Naive thymus-derived CD4-positive, alpha-beta T cell (primary cell): ENCODE data around the gene CDH23. TPM values are rescaled to one million over a fixed set of nuclear protein-coding genes. Genes with fewer than 3 reads are reported as not detected.
A peak's percentile ranks its signal among the peaks of the same experiment; 100 is the strongest.

ENCODE experiments used
- ATAC-seq: fragments of 150-1000 bp; cut with Tn5 transposase; 2 replicates; pipeline ENCODE4 v1.10.0; 2021; ENCODE audit warnings: mild to moderate bottlenecking, moderate library complexity
- CTCF ChIA-PET: fragments of 350-600 bp; sonication (Branson Sonifier 250); formaldehyde crosslinking; loops from one replicate; lab custom pipeline; 2021; ENCODE audit warnings: antibody characterized with exemption; lab: Charles Lee
- POLR2A ChIA-PET: fragments of 350-600 bp; sonication (Branson Sonifier 250); formaldehyde crosslinking; loops from one replicate; lab custom pipeline; 2021; ENCODE audit warnings: antibody characterized with exemption, inconsistent platforms; lab: Charles Lee
- DNase-seq, 9 donors: peaks; one replicate each; pipeline versions ENCODE4 v3.0.0 to v3.0.0-alpha.2; 2020 to 2022; ENCODE audit warnings: mixed read lengths in 1 of 9
- H3K27ac ChIP-seq: one replicate; pipeline ENCODE4 v1.7.0; 2013; ENCODE audit warnings: mild to moderate bottlenecking, low read depth, low read length, moderate library complexity
- H3K27me3 ChIP-seq, 2 donors: one replicate each; pipeline ENCODE4 v1.7.0; 2013; ENCODE audit warnings: low read length in 2 of 2, mild to moderate bottlenecking in 2 of 2, moderate library complexity in 2 of 2; ENCODE audit not compliant: control insufficient read depth in 2 of 2, insufficient read depth in 2 of 2
- H3K36me3 ChIP-seq, 3 experiments: 1 replicate in 2 of 3; 2 replicates in 1 of 3; pipeline ENCODE4 v1.7.0; 2013; ENCODE audit warnings: low read length in 3 of 3, mild to moderate bottlenecking in 3 of 3, moderate library complexity in 1 of 3; ENCODE audit not compliant: insufficient read depth in 3 of 3, control insufficient read depth in 2 of 3
- H3K4me1 ChIP-seq, 2 donors: one replicate each; pipeline ENCODE4 v1.7.0; 2013; ENCODE audit warnings: low read length in 2 of 2, mild to moderate bottlenecking in 2 of 2, moderate library complexity in 1 of 2; ENCODE audit not compliant: control insufficient read depth in 2 of 2, insufficient read depth in 2 of 2
- H3K4me3 ChIP-seq: 2 replicates; pipeline ENCODE4 v1.7.0; 2013; ENCODE audit warnings: mild to moderate bottlenecking, low read length
- H3K9me3 ChIP-seq, 3 experiments: 1 replicate in 2 of 3; 2 replicates in 1 of 3; pipeline ENCODE4 v1.7.0; 2013; ENCODE audit warnings: low read length in 3 of 3; ENCODE audit not compliant: control insufficient read depth in 2 of 3
- H3K27ac Mint-ChIP-seq, 9 donors: one replicate each; pipeline ENCODE4 v1.8.0; 2020 to 2022; ENCODE audit warnings: mixed read lengths in 9 of 9, mild to moderate bottlenecking in 8 of 9, moderate library complexity in 5 of 9, inconsistent platforms in 2 of 9
- H3K27me3 Mint-ChIP-seq, 5 donors: one replicate each; pipeline ENCODE4 v1.8.0; 2021 to 2022; ENCODE audit warnings: mixed read lengths in 5 of 5, mild to moderate bottlenecking in 1 of 5
- H3K36me3 Mint-ChIP-seq, 5 donors: one replicate each; pipeline ENCODE4 v1.8.0; 2020 to 2022; ENCODE audit warnings: mixed read lengths in 5 of 5, mild to moderate bottlenecking in 3 of 5, inconsistent platforms in 1 of 5
- H3K4me1 Mint-ChIP-seq, 7 donors: one replicate each; pipeline ENCODE4 v1.8.0; 2020 to 2022; ENCODE audit warnings: mixed read lengths in 7 of 7, mild to moderate bottlenecking in 3 of 7, inconsistent platforms in 1 of 7
- H3K4me3 Mint-ChIP-seq, 10 donors: one replicate each; pipeline ENCODE4 v1.8.0; 2020 to 2022; ENCODE audit warnings: mild to moderate bottlenecking in 10 of 10, mixed read lengths in 10 of 10, moderate library complexity in 6 of 10, inconsistent platforms in 2 of 10
- H3K9me3 Mint-ChIP-seq, 11 donors: one replicate each; pipeline ENCODE4 v1.8.0; 2020 to 2022; ENCODE audit warnings: mixed read lengths in 11 of 11, mild to moderate bottlenecking in 4 of 11, inconsistent platforms in 1 of 11, moderate library complexity in 1 of 11
- intact Hi-C, 2 donors: fragments of 100-400 bp; cut with micrococcal nuclease; formaldehyde crosslinking; loops; one replicate each; pipeline ENCODE4 v1.15.1; 2023
- polyA plus RNA-seq, 2 donors: library from polyadenylated mRNA; unstranded; fragments of 300-500 nt; fragmentation: Illumina TruSeq; gene quantifications; one replicate each; pipeline ENCODE4 v1.2.3, GENCODE V29; 2021
- total RNA-seq, 6 experiments: library from RNA in 5 of 6; stranded (reverse) in 5 of 6; gene quantifications; 1 replicate in 5 of 6; 2 replicates in 1 of 6; pipeline ENCODE4 v1.2.3 and lab custom pipeline; 2021 to 2026

The CDH23 gene
- total and polyA plus RNA-seq, 7 experiments from 2014 or later: 1.1 to 18.3 (median 7.9) TPM

GRCh38 chr10:71771821-71772617, 375.3 kb downstream of the CDH23 start:
- H3K36me3 ChIP-seq: peaks cover 0 to 44% (median 5%) of the 10 kb centered on the region in 3 experiments
- ATAC-seq (no peak), DNase-seq (peak in 2 of 9 donors; percentile 61 to 62)
- no peaks in the 10 kb centered on the region for H3K9me3 ChIP-seq
- Mint-ChIP-seq H3K36me3 (peaks cover 3 to 36% (median 11%) of the 10 kb centered on the region in 5 donors), H3K27ac (peak overlapping the region; percentile 80 to 98 (median 93)), H3K4me3 (peak overlapping the region; percentile 86 to 98 (median 95)), H3K4me1 (peaks cover 59 to 84% (median 79%) of the 10 kb centered on the region in 7 donors), H3K27me3 (no peaks in the 10 kb centered on the region), H3K9me3 (peaks cover 0 to 5% (median 0%) of the 10 kb centered on the region in 11 donors)
- H3K4me1 ChIP-seq: peaks cover 70 to 71% of the 10 kb centered on the region in 2 donors
- CTCF ChIA-PET: interaction anchor here (0.6 to 5.4 kb wide), 15 partner anchors 9 to 75 kb away, joined by 4 to 48 read pairs (median 15); no protein-coding TSS in a partner anchor
- peak overlapping the region; percentile 91 for H3K4me3 ChIP-seq
- H3K27me3 ChIP-seq: no peaks in the 10 kb centered on the region
- POLR2A ChIA-PET: interaction anchor here (0.5 to 25.7 kb wide), 12 partner anchors 10 to 377 kb away, joined by 3 to 863 read pairs (median 6); partner anchors contain the start of gene PSAP
- H3K27ac ChIP-seq: peak overlapping the region; percentile 93
- intact Hi-C loops: loop anchor here in 1 of 2 donors (2.0 kb wide), 1 partner anchor 457 kb away; no protein-coding TSS in a partner anchor

- DNase-seq: no peak
- H3K4me1 Mint-ChIP-seq: peaks cover 52 to 82% (median 72%) of the 10 kb centered on the region in 7 donors
- POLR2A ChIA-PET: interaction anchor here (0.6 to 25.7 kb wide), 18 partner anchors 8 to 1354 kb away, joined by 3 to 863 read pairs (median 8); partner anchors contain the start of gene PSAP
- H3K27me3 Mint-ChIP-seq: no peaks in the 10 kb centered on the region
- peaks cover 0 to 5% (median 0%) of the 10 kb centered on the region in 11 donors for H3K9me3 Mint-ChIP-seq
- peak overlapping the region; percentile 80 to 98 (median 93) for H3K27ac Mint-ChIP-seq
- CTCF ChIA-PET: interaction anchor here (0.7 to 5.4 kb wide), 20 partner anchors 10 to 458 kb away, joined by 3 to 48 read pairs (median 12); no protein-coding TSS in a partner anchor
- peak overlapping the region; percentile 91 for H3K4me3 ChIP-seq
- peaks cover 0 to 36% (median 4%) of the 10 kb centered on the region in 3 experiments for H3K36me3 ChIP-seq
- no peaks in the 10 kb centered on the region for H3K27me3 ChIP-seq
- ATAC-seq: no peak
- H3K4me1 ChIP-seq: peaks cover 62 to 63% of the 10 kb centered on the region in 2 donors
- peak overlapping the region; percentile 93 for H3K27ac ChIP-seq
- H3K4me3 Mint-ChIP-seq: peak overlapping the region; percentile 86 to 98 (median 95)
- peaks cover 3 to 33% (median 10%) of the 10 kb centered on the region in 5 donors for H3K36me3 Mint-ChIP-seq
- intact Hi-C loops: loop anchor here (1.0 to 2.0 kb wide), 12 partner anchors 16 to 459 kb away; partner anchors contain the start of genes PSAP (in 2 of the 2) and SLC29A3 (in 2 of the 2)
- no peaks in the 10 kb centered on the region for H3K9me3 ChIP-seq
These were observed 376.1 kb downstream of the CDH23 start for GRCh38 chr10:71772832-71773220.

- Mint-ChIP-seq H3K9me3 (peaks cover 0 to 5% (median 0%) of the 10 kb centered on the region in 11 donors), H3K4me3 (peak within 1 kb of the TSS; percentile 86 to 98 (median 95)), H3K36me3 (peaks cover 3 to 31% (median 10%) of the 10 kb centered on the region in 5 donors), H3K4me1 (peaks cover 49 to 76% (median 67%) of the 10 kb centered on the region in 7 donors), H3K27ac (peak within 1 kb of the TSS; percentile 89 to 98 (median 94)), H3K27me3 (no peaks in the 10 kb centered on the region)
- ChIA-PET POLR2A (interaction anchor here (0.6 to 25.7 kb wide), 22 partner anchors 9 to 1354 kb away, joined by 3 to 863 read pairs (median 6); partner anchors contain the start of genes PSAP and SPOCK2), CTCF (interaction anchor here (0.7 to 5.4 kb wide), 25 partner anchors 11 to 458 kb away, joined by 3 to 48 read pairs (median 10); partner anchors contain the start of gene C10orf105)
- peak; percentile 89 to 100 (median 97) for DNase-seq
- Histone ChIP-seq H3K9me3 (no peaks in the 10 kb centered on the region), H3K27ac (peak within 1 kb of the TSS; percentile 93), H3K36me3 (peaks cover 0 to 36% (median 4%) of the 10 kb centered on the region in 3 experiments), H3K27me3 (no peaks in the 10 kb centered on the region), H3K4me3 (peak within 1 kb of the TSS; percentile 91), H3K4me1 (peaks cover 56 to 57% of the 10 kb centered on the region in 2 donors)
- intact Hi-C loops: loop anchor here (1.0 to 2.0 kb wide), 12 partner anchors 16 to 459 kb away; partner anchors contain the start of genes PSAP (in 2 of the 2) and SLC29A3 (in 2 of the 2)
- peak; percentile 94 for ATAC-seq
These were observed 376.7 kb downstream of the CDH23 start, which contains the start of gene VSIR for GRCh38 chr10:71773221-71773971. TSS of gene VSIR (minus strand) at chr10:71773520. CDS start at chr10:71773439, 81 bp downstream.

GRCh38 chr10:71774916-71775702, 378.4 kb downstream of the CDH23 start:
- H3K27me3 Mint-ChIP-seq: no peaks in the 10 kb centered on the region
- DNase-seq (no peak), ATAC-seq (peak; percentile 23)
- H3K27ac ChIP-seq: peak overlapping the region; percentile 93
- H3K27me3 ChIP-seq: no peaks in the 10 kb centered on the region
- H3K4me1 Mint-ChIP-seq: peaks cover 43 to 63% (median 53%) of the 10 kb centered on the region in 7 donors
- intact Hi-C loops: no loop called here
- peak overlapping the region in 6 of 9 donors; percentile 89 to 97 (median 96) for H3K27ac Mint-ChIP-seq
- H3K36me3 Mint-ChIP-seq: peaks cover 0 to 19% (median 5%) of the 10 kb centered on the region in 5 donors
- no peaks in the 10 kb centered on the region for H3K9me3 ChIP-seq
- no peak overlapping the region for H3K4me3 ChIP-seq
- H3K9me3 Mint-ChIP-seq: peaks cover 0 to 5% (median 0%) of the 10 kb centered on the region in 11 donors
- ChIA-PET POLR2A (interaction anchor here (0.8 to 25.7 kb wide), 9 partner anchors 11 to 80 kb away, joined by 3 to 863 read pairs (median 15); partner anchors contain the start of gene PSAP), CTCF (interaction anchor here (0.9 to 5.4 kb wide), 10 partner anchors 18 to 460 kb away, joined by 3 to 48 read pairs (median 14); no protein-coding TSS in a partner anchor)
- peaks cover 0 to 32% (median 4%) of the 10 kb centered on the region in 3 experiments for H3K36me3 ChIP-seq
- peaks cover 44 to 45% of the 10 kb centered on the region in 2 donors for H3K4me1 ChIP-seq
- H3K4me3 Mint-ChIP-seq: peak overlapping the region in 9 of 10 donors; percentile 86 to 98 (median 93)

- Histone ChIP-seq H3K9me3 (no peaks in the 10 kb centered on the region), H3K4me3 (no peak overlapping the region), H3K36me3 (peaks cover 0 to 18% (median 0%) of the 10 kb centered on the region in 3 experiments), H3K27ac (no peak overlapping the region), H3K27me3 (no peaks in the 10 kb centered on the region), H3K4me1 (peaks cover 31% of the 10 kb centered on the region in 2 donors)
- DNase-seq (no peak), ATAC-seq (no peak)
- H3K4me1 Mint-ChIP-seq: peaks cover 32 to 52% (median 40%) of the 10 kb centered on the region in 7 donors
- peak overlapping the region in 3 of 9 donors; percentile 54 to 89 (median 70) for H3K27ac Mint-ChIP-seq
- H3K36me3 Mint-ChIP-seq: peaks cover 0 to 11% (median 3%) of the 10 kb centered on the region in 5 donors
- intact Hi-C loops: no loop called here
- peak overlapping the region in 4 of 10 donors; percentile 29 to 98 (median 43) for H3K4me3 Mint-ChIP-seq
- POLR2A ChIA-PET: interaction anchor here (0.6 to 25.7 kb wide), 7 partner anchors 10 to 79 kb away, joined by 3 to 863 read pairs (median 3); partner anchors contain the start of gene PSAP
- CTCF ChIA-PET: interaction anchor here (0.6 to 5.4 kb wide), 3 partner anchors 14 to 69 kb away, joined by 3 to 48 read pairs (median 4); no protein-coding TSS in a partner anchor
- H3K27me3 Mint-ChIP-seq: no peaks in the 10 kb centered on the region
- peaks cover 0 to 5% (median 0%) of the 10 kb centered on the region in 11 donors for H3K9me3 Mint-ChIP-seq
These were observed 379.8 kb downstream of the CDH23 start for GRCh38 chr10:71776481-71776925.
